HUES6 (cell line): ENCODE data around the gene OR1F1.
"Not testable (repeated sequence)": the region's sequence is repeated elsewhere in the genome, so short reads cannot be mapped to it uniquely, and the experiment has no call there.

ENCODE experiments used
- H3K27ac ChIP-seq: 2 replicates; pipeline ENCODE4 v1.7.0; 2013; ENCODE audit warnings: low read depth, mild to moderate bottlenecking, low read length, inconsistent platforms
- H3K27me3 ChIP-seq: 2 replicates; pipeline ENCODE4 v1.6.1; 2013; ENCODE audit warnings: low read length; ENCODE audit not compliant: control insufficient read depth, insufficient read depth
- H3K36me3 ChIP-seq: 2 replicates; pipeline ENCODE4 v1.6.1; 2013; ENCODE audit warnings: low read length; ENCODE audit not compliant: control insufficient read depth, insufficient read depth
- H3K4me1 ChIP-seq: 2 replicates; pipeline ENCODE4 v1.6.1; 2013; ENCODE audit warnings: low read length; ENCODE audit not compliant: control insufficient read depth, insufficient read depth
- H3K4me3 ChIP-seq: 2 replicates; pipeline ENCODE4 v1.5.1; 2013; ENCODE audit warnings: low read depth, low read length
- H3K9ac ChIP-seq: one replicate; pipeline ENCODE4 v1.6.1; 2013; ENCODE audit warnings: mild to moderate bottlenecking, low read length
- H3K9me3 ChIP-seq: 2 replicates; pipeline ENCODE4 v1.6.1; 2013; ENCODE audit warnings: low read depth, low read length; ENCODE audit not compliant: control insufficient read depth, insufficient read depth

The OR1F1 gene

GRCh38 chr16:3187798-3188674 lies at the start of gene OR1F1:
Gene OR1F1 (plus strand): TSS chr16:3188204.
- Histone ChIP-seq H3K36me3 (no peaks in the 10 kb centered on the region), H3K27me3 (peaks cover 35% of the 10 kb centered on the region), H3K4me3 (peak within 1 kb of the TSS; percentile 95), H3K27ac (no peak within 1 kb of the TSS; the same call in 1 of the 2 replicates), H3K4me1 (0 out of 2 replicates have a peak, but pooled peaks cover 3% of the 10 kb centered on the region), H3K9me3 (no peaks in the 10 kb centered on the region), H3K9ac (peak within 1 kb of the TSS; percentile 52)

- Histone ChIP-seq H3K4me3 (no peak overlapping the region), H3K36me3 (peaks cover 29% of the 10 kb centered on the region), H3K9me3 (no peaks in the 10 kb centered on the region), H3K4me1 (peaks cover 5% of the 10 kb centered on the region; the same call in 1 of the 2 replicates), H3K9ac (no peak overlapping the region), H3K27ac (no peak overlapping the region), H3K27me3 (no peaks in the 10 kb centered on the region)
These were observed 49.7 kb upstream of the OR1F1 start for GRCh38 chr16:3138342-3138741.

GRCh38 chr16:3138823-3139426 lies 49.1 kb upstream of the OR1F1 start:
- no peak overlapping the region for H3K9ac ChIP-seq
- no peak overlapping the region for H3K27ac ChIP-seq
- no peaks in the 10 kb centered on the region for H3K27me3 ChIP-seq
- 0 out of 2 replicates have a peak, but pooled peaks cover 3% of the 10 kb centered on the region for H3K4me1 ChIP-seq
- no peak overlapping the region for H3K4me3 ChIP-seq
- H3K9me3 ChIP-seq, result no peaks in the 10 kb centered on the region
- H3K36me3 ChIP-seq, result peaks cover 29% of the 10 kb centered on the region

- not testable (repeated sequence) for H3K27me3 ChIP-seq, H3K9me3 ChIP-seq, H3K4me1 ChIP-seq, H3K27ac ChIP-seq, H3K4me3 ChIP-seq, H3K9ac ChIP-seq
- peaks cover 29% of the 10 kb centered on the region for H3K36me3 ChIP-seq
These were observed 48.4 kb upstream of the OR1F1 start for GRCh38 chr16:3139561-3139960.

- H3K9me3 ChIP-seq, result no peaks in the 10 kb centered on the region
- H3K4me1 ChIP-seq, result 0 out of 2 replicates have a peak, but pooled peaks cover 3% of the 10 kb centered on the region
- no peaks in the 10 kb centered on the region for H3K27me3 ChIP-seq
- H3K27ac ChIP-seq, result no peak overlapping the region
- no peak overlapping the region for H3K9ac ChIP-seq
- no peak overlapping the region for H3K4me3 ChIP-seq
- peaks cover 29% of the 10 kb centered on the region for H3K36me3 ChIP-seq
These were observed 47.2 kb upstream of the OR1F1 start for GRCh38 chr16:3140603-3141427.

- Histone ChIP-seq H3K27me3 (no peaks in the 10 kb centered on the region), H3K4me3 (no peak overlapping the region), H3K9ac (no peak overlapping the region), H3K36me3 (peaks cover 29% of the 10 kb centered on the region), H3K4me1 (no peaks in the 10 kb centered on the region), H3K9me3 (no peaks in the 10 kb centered on the region), H3K27ac (no peak overlapping the region)
These were observed 46.2 kb upstream of the OR1F1 start for GRCh38 chr16:3141781-3142311.

GRCh38 chr16:3142327-3142726 lies 45.7 kb upstream of the OR1F1 start:
- H3K27me3 ChIP-seq, result no peaks in the 10 kb centered on the region

GRCh38 chr16:3142770-3143169 lies 45.2 kb upstream of the OR1F1 start:
- Histone ChIP-seq H3K9ac (no peak overlapping the region), H3K4me3 (no peak overlapping the region), H3K4me1 (no peaks in the 10 kb centered on the region), H3K9me3 (no peaks in the 10 kb centered on the region), H3K36me3 (peaks cover 29% of the 10 kb centered on the region), H3K27ac (no peak overlapping the region), H3K27me3 (0 out of 2 replicates have a peak, but pooled peaks cover under 1% of the 10 kb centered on the region)

More at GRCh38 chr16:3142327-3142726, 45.7 kb upstream of the OR1F1 start:
- Histone ChIP-seq H3K27ac (no peak overlapping the region), H3K9me3 (no peaks in the 10 kb centered on the region), H3K4me3 (no peak overlapping the region), H3K9ac (no peak overlapping the region), H3K4me1 (no peaks in the 10 kb centered on the region), H3K36me3 (peaks cover 29% of the 10 kb centered on the region)

GRCh38 chr16:3143189-3143588 lies 44.8 kb upstream of the OR1F1 start:
- Histone ChIP-seq H3K4me1 (no peaks in the 10 kb centered on the region), H3K9ac (no peak overlapping the region), H3K27me3 (peaks cover 5% of the 10 kb centered on the region), H3K36me3 (peaks cover 29% of the 10 kb centered on the region), H3K4me3 (no peak overlapping the region), H3K9me3 (no peaks in the 10 kb centered on the region), H3K27ac (no peak overlapping the region)

- no peaks in the 10 kb centered on the region for H3K4me1 ChIP-seq
- H3K36me3 ChIP-seq, result peaks cover 24% of the 10 kb centered on the region
- no peak overlapping the region for H3K27ac ChIP-seq
These were observed 44.2 kb upstream of the OR1F1 start for GRCh38 chr16:3143598-3144320.

More at GRCh38 chr16:3143598-3144320, 44.2 kb upstream of the OR1F1 start:
- peaks cover 10% of the 10 kb centered on the region for H3K27me3 ChIP-seq
- H3K4me3 ChIP-seq, result no peak overlapping the region
- no peak overlapping the region for H3K9ac ChIP-seq
- H3K9me3 ChIP-seq, result no peaks in the 10 kb centered on the region
